CD4-positive, alpha-beta T cell treated with Interleukin-15 for 4 hours (primary cell): Measurements from ENCODE around the gene PGBD1.

Source experiments
- DNase-seq: peaks from one replicate; pipeline ENCODE4 v3.0.0-alpha.2; 2020; ENCODE audit warnings: low spot score

PGBD1 gene, protein sequence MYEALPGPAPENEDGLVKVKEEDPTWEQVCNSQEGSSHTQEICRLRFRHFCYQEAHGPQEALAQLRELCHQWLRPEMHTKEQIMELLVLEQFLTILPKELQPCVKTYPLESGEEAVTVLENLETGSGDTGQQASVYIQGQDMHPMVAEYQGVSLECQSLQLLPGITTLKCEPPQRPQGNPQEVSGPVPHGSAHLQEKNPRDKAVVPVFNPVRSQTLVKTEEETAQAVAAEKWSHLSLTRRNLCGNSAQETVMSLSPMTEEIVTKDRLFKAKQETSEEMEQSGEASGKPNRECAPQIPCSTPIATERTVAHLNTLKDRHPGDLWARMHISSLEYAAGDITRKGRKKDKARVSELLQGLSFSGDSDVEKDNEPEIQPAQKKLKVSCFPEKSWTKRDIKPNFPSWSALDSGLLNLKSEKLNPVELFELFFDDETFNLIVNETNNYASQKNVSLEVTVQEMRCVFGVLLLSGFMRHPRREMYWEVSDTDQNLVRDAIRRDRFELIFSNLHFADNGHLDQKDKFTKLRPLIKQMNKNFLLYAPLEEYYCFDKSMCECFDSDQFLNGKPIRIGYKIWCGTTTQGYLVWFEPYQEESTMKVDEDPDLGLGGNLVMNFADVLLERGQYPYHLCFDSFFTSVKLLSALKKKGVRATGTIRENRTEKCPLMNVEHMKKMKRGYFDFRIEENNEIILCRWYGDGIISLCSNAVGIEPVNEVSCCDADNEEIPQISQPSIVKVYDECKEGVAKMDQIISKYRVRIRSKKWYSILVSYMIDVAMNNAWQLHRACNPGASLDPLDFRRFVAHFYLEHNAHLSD

DNA sequence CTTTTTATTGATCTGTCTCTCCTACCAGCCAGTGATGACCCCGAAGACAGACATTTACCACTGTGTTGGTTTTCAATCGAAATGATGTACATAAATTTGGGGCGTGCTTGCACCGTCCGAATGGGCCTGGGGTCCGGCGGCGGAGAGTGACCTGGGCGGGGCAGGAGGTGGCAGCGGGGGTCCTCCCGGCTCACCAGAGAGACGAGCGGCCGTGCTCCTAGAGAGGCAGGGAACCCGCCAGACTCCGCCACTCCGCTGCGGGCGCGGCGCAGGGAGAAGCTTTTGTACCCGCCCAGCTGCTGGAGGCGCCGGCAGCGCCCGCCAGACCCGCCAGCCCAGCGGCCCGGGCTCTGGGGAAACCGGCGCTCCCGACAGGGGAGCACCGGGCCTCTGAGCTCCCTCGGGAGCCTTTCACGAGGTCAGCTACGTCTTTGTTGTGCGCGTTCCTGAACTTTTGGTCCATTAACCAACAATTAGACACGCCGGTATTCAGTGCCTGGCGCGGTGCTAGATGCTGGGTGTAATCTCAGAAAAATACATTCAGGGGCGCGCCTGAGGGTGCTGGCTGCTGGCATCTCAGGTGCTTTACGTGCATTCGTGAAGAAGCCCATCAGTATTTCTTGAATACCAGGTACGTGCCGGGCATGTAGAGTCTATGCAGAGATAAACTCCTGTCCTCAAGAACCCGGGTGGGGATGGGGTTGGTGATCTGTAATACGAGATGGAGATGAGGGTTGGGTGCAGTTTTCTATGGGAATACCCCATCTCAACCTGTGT, at the start of gene PGBD1:
Gene PGBD1, plus strand, starts transcription at position 285 of the 777 bp plus-strand sequence. CDS start 2,242 bp downstream, outside the sequence.
- peak; percentile 33 for DNase-seq

DNA sequence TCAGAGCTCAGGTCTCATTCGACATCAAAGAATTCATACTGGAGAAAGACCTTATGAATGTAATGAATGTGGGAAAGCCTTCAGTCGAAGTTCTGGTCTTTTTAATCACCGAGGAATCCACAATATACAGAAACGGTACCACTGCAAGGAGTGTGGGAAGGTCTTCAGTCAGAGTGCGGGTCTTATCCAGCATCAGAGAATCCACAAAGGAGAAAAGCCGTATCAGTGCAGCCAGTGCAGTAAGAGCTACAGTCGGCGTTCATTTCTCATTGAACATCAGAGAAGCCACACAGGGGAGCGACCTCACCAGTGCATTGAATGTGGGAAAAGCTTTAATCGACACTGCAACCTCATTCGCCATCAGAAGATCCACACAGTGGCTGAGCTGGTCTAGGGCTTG, 48.6 kb upstream of the PGBD1 start:
- DNase-seq = no peak

DNA sequence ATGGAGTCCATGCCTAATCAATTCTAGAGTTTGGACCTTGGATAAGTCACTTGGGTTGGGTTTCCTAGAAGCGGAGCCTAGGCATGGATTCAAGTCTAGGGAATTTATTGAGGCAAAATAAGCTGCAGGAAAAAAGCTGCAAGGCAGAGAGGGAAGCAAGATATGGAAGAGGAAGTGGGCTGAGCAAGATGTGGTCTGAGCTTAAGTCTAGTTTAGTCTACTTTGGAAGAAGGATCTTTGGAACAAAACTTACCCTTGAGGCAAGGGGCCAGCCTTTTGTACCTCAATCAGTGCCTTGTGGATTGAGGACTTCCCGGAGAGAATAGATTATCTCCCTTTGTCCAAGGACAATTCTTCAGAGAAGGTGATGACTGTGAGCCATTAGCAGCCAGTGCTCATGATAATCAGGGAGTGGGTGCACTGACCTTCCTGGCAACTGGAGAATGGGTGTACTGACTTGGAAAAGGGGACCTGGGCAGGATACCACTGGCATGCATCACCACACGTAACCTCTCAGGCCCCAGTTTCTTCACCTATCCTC, 45.4 kb upstream of the PGBD1 start:
- no peak for DNase-seq

DNA sequence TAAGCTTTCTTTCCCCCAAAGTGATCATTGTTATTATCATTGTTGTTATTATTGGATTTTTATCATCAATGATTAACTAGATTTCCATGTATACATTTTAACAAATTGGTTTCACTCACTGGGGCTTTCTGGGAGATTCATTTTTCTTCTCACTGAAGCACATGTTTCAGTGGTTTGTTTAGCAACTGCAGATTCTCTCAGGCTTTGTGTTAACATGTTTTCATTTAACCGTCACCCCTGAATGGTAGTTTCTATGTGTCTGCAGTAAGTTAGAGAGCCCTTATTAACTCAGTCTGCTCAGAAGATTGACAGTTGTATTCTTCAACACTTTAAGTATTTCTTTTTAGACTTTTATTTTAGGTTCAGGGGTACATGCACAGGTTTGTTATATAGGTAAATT, 41.7 kb upstream of the PGBD1 start:
- no peak for DNase-seq

DNA sequence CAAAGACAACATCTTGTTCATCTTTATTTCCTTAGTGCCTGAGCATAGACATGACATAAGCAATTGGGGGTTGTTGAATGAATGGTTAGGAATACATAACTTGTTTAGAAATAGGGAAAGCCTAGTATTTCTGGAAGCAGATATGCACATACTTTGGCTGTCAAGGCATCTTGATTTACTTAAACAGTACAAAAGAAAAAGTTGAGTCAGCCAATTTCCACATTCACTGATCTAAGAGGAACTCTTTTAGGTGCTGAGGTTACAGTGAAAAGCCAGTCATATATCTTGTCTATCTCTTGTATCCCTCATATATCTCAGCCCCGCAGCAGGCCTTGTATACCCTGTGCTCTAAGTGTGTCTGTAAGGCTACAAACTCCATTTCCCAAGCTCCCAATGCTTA, 40.9 kb upstream of the PGBD1 start:
- DNase-seq = no peak

DNA sequence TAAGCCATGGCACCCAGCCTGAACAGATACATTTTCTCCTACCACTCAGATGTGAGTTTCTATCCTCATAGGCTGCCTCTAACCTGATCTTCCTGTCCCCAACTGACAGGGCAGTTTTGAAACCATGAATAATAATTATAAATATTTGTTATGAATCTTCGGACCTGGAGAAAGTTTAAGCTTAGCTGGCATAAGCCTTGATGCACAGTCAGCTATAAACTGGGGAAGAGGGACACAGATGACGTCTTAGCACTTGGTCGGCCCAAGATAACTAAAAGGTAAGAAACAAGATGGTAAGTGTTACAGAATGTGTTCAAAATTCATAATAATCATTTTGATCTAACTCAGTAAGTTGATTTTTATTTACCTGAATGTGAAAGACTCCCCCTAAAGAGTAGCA, 37.4 kb upstream of the PGBD1 start:
- DNase-seq = no peak

DNA sequence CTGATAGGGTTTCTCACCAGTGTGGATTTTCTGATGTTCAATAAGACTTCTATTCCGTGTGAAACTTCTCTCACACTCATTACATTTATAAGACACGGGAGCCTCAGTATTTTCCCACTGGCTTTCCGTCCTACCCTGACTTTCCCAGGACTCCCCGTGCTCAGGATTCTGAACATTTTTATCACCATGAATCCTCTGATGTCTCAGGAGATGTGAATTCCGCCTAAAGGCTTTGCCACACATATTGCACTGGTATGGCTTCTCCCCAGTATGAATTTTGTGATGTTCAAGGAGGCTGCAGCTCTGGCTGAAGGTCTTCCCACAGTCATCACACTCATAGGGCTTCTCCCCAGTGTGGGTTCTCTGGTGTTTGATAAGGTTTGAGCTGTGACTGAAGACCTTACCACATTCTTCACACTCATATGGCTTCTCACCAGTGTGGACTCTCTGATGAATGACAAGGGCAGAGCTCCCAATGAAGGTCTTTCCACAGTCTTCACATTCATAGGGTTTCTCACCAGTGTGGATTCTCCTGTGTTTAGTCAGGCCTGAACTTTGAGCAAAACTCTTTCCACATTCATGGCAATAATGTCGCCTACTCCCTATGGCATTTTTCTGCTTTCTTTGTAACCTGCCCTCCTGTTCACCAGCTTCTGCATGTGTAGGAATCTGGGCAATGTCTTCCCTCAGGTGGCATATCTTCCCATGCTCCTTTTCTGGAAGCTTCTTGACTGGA, 36.0 kb upstream of the PGBD1 start:
- DNase-seq = no peak

DNA sequence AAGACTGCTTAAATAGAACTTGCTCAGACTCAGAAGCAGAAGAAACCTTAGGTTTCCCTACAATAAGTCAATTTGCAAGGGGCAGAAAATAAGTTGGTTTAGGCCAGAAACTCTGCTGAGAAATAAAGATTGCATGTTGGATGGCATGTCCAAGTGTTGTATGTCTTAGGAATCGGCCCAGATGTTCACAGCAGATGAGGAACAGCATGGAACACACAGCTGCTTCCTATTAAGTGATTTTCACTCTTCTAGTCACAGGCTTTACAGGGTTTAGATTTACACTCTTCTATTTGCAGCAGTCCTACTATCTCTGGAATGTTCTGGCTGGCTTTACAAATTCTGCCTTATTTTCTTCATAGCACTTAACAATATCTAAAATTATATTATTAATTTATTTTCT, 32.5 kb upstream of the PGBD1 start:
- DNase-seq = no peak

DNA sequence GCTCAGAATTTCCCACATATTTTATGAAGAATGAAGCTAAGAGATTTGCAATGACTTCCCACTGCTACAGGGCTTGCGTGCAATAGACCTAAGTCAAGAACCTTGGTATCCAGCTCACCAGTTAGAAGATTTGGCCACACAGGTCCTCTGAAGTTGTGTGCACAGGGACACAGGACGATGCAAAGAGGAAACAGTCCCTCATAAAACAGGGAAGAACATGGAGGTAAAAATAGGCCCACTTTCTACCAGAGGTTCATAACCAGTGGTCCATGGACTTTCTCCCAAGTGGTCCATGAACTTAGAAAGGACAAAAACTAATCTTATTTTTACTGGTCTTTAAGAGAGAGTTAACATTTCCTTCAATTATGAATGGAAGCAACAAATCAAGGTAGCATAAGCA, 30.6 kb upstream of the PGBD1 start:
- no peak for DNase-seq

DNA sequence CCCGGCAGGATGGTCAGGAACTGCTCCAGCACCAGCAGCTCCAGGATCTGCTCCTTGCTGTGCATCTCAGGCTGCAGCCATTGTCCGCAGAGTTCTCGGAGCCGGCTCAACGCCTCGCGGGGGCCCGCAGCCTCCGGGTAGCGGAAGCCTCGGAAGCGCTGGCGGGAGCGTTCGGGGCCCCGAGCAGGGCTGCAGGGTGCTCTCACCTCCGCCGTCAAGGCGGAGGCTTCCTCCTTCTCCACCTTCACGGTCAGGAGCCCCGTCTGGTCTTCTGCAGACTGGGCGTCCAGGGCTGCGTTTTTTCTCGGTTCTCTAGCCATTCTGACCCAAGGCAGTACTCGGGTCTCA, 29.7 kb upstream of the PGBD1 start:
- peak; percentile 13 for DNase-seq

DNA sequence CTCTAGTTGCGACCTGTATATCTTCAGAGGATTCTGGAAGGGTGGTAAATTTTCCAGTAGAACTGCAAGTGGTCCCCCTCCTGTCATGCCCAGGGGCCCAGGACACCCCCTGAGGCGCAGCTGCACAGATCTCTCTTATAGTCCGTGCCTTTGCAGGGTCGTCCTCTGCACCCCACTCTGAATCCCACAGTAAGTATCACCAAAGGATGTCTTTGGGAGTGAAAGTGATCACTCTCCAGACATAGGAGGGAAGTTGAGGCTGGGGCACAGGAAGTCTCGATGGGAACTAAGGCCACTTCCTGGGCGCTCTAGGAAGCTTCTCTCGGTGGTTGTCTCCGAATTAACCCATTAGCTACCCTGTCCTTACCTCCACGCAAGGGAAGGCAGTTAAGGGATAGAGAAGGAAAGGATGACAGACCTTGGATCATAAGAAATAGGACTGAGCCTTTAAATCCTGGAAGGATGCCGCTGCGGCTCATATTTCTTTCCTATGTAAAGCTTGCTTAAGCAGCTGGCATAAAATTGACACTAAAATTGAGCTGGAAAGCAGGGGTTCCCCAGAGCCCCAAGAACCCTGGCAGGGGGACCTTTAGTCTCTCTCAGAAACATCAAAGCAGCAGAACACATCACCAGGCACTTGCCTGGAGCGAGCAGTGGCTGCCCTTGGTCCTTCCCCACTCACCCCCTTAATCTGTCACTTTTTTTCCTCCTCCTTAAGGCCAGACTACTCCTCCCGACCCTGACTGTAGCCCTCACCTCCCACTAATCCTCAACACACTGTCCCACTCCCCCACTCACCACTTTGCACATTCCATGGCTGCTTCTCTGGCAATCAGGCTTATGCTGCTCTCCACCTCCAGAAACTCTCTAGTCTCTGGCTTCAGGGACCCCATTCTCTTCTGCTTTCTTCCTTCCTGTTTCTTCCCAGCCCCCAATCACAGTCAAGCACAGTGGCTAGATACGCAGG, 29.1 kb upstream of the PGBD1 start, which contains the start of gene ZKSCAN4:
Gene ZKSCAN4, minus strand, starts transcription at position 261 of the 967 bp plus-strand sequence. CDS start 289 bp downstream, outside the sequence.
- DNase-seq = peak; percentile 90

DNA sequence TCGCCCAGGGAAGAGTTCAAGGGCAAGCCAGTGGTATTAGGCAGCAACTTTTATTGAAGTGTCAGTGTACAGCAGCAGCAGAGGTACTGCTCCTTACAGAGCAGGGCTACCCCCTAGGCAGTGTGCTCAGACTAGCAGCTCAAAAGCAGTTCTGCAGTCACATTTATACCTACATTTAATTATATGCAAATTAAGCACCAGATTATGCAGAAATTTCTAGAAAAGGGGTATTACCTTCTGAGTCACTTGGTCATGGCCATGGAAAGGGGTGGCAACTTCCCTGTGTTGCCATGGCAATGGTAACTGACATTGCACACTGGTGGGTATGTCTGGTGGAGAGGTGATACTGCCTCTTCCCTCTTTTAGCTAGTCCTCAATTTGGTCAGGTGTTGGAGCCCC, 27.3 kb upstream of the PGBD1 start:
- DNase-seq = no peak

DNA sequence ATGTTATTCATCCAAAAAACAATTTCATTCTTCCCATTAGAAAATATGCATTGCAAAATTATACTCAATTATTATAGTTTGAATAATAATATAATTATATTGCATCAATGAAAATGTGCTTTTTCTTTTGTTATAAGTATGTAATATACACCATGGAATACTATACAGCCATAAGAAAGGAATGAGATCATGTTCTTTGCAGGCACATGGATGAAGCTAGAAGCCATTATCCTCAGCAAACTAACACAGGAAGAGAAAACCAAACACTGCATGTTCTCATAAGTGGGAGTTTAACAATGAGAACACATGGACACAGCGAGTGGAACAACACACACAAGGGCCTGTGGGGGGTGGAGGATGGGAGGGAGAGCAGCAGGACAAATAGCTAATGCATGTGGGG, 24.3 kb upstream of the PGBD1 start:
- DNase-seq = no peak

DNA sequence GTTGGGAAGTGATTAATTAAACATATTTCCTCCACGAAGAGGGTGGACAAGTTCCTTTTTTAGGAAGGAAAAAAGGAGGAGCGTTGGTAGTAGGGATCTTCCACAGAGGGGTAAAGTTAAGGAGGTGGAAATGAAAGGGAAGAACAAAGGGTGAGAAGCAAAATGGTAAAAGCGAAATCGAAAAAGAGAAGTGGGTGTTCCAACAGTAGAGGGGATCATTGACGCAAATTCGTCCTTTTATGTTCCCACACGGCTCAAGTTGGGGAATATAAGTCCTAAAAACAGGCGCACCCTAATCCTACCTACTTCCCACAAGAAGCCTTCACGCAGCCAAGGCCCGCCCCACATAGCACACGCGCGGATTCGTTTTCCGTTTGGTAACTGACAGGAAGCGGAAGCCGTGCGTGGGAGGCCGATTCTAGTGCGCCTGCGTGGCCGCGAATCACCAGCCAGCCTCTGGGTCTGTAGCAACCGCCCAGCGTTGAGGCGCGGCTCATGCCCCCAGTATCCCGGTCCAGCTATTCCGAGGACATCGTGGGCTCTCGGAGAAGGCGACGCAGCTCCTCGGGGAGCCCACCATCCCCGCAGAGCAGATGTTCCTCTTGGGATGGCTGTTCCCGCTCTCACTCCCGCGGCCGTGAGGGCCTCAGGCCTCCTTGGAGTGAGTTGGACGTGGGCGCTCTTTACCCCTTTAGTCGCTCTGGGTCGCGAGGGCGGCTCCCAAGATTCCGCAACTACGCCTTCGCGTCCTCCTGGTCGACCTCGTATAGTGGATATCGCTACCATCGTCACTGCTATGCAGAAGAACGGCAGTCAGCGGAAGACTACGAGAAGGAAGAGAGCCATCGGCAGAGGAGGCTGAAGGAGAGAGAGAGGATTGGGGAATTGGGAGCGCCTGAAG, 22.2 kb upstream of the PGBD1 start, which contains the start of gene NKAPL:
Gene NKAPL, plus strand, starts transcription at position 421 of the 901 bp plus-strand sequence. Its CDS starts 75 bp downstream, at position 496.
- DNase-seq = peak; percentile 33

DNA sequence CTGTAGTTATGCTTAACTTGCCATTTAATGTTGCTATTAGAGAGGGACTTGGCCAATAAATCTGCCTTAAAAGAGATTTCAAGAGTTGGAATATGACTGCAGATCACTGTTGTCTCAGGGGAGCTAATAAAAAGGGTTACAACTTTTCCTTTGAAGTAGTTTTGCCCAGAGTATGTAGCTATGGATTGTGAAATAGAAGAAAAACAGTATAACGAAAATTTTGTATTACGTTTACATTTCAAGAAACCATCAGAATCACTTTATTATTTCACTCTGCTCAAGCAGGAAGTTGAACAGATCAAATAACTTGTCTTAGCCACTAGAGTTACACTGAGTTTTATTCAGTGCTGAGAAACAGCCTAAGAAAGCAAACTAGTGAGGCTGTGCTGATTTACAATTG, 17.4 kb upstream of the PGBD1 start:
- no peak for DNase-seq

DNA sequence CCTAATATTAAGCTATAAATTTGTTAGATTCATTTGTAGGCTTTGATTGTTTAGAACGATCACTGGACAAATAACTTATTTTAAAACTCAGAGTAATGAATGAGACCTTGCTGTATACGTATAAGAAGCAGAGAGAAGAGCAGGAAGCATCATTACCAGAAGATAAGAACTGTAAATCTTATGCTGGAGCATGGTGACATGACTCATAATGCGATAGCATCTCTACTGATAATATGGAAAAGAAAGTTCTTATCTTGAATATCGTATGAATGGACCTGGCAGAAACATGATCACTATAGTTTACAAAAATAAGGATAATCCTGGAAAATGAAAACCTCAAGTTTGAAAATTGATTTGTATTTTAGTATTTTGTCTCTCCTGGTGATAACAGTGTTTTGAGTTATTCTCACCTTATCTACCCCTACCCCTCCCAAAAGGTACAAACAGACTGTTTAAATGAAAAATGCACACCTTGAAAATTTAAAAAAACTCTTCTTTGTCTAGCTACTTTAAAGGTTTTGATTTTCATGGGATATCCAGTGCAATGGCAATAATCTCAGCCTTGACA, 16.5 kb upstream of the PGBD1 start:
- DNase-seq = no peak

DNA sequence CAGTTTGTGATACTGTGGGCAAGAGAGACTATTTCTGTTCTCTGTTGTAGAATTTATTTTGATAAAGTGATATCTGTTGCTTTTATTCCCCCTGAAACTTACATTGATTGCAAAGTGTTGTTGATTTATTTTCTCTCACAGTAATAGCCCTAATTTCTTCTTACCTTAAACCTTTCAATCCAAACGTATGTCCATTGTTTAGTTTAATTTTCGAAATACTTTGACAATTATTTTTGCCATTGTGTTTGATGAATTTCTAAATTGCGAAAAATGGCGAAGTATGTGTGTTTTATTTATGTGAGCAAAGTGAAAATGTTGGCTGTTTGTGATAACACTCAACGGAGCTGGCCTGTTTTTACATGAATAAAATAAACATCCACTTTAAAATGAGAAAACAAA, 14.8 kb upstream of the PGBD1 start:
- no peak for DNase-seq

DNA sequence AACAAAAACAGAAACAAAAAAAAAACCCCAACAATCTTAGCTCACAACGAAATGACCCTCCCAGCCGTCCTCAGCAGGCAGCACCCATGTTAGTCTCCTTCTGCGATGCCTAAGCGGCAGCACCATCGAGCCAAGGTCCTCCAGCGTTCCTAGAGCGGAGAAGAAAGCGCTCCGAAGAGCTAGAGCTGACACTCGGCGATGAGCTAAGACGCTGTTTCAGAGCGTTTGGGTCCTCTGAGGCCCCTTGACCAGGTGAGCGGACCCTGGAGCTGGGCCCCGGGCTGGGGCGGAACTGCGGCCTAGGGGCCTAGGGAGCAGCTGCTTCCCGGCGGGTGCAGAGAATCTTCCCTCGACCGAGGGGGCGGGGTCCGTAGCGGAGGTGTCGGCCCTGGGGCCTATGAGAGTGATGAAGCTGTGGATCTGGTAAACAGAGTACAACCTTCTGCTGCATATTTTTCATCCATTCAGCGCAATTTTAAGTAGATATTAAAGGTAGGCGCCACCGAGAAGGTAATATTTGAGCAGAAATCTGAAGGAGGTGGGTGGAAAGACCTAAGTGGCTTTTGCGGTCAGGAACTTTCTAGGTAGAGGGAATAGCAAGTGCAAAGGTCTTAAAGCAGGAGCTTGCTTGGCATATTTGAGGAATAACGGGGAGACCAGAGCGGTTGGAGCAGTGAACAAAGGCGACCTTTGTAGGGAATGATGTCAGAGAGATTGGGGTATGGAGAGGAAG, 14.2 kb upstream of the PGBD1 start, which contains the start of gene ZSCAN26:
Gene ZSCAN26, plus strand, starts transcription at position 182 of the 733 bp plus-strand sequence. CDS start 4,777 bp downstream, outside the sequence.
- peak; percentile 92 for DNase-seq
